ENCODE measurements around the gene L3MBTL3.

L3MBTL3 gene

GRCh38 chr6:130012728-130013127, 5.7 kb upstream of the L3MBTL3 start:
- no peak for FAIRE-seq
- TF ChIP-seq POLR2A (IDR thresholded peaks at IDR 0.05; ENCODE audit: low read depth, low read length) = no peak
- no peak for DNase-seq (ENCODE audit: insufficient read length, low spot score)

- DNase-seq (ENCODE audit: insufficient read length, low spot score) (no peak), FAIRE-seq (no peak)
- TF ChIP-seq POLR2A (IDR thresholded peaks at IDR 0.05; ENCODE audit: low read depth, low read length) = no peak
Measured at GRCh38 chr6:130018744-130019325, 454 bp downstream of the L3MBTL3 start.

GRCh38 chr6:130019326-130020072, 1.1 kb downstream of the L3MBTL3 start:
- FAIRE-seq (no peak), DNase-seq (ENCODE audit: insufficient read length, low spot score) (no peak)
- TF ChIP-seq POLR2A (IDR thresholded peaks at IDR 0.05; ENCODE audit: low read depth, low read length) = no peak

GRCh38 chr6:130020073-130020906, 1.9 kb downstream of the L3MBTL3 start:
- DNase-seq (ENCODE audit: insufficient read length, low spot score) = no peak
- TF ChIP-seq POLR2A (IDR thresholded peaks at IDR 0.05; ENCODE audit: low read depth, low read length) = no peak
- no peak for FAIRE-seq

- no peak for DNase-seq (ENCODE audit: insufficient read length, low spot score)
- peak; percentile 96 for FAIRE-seq
- TF ChIP-seq POLR2A (IDR thresholded peaks at IDR 0.05; ENCODE audit: low read depth, low read length) = no peak
Measured at GRCh38 chr6:130020907-130021629, 2.7 kb downstream of the L3MBTL3 start.

DNA sequence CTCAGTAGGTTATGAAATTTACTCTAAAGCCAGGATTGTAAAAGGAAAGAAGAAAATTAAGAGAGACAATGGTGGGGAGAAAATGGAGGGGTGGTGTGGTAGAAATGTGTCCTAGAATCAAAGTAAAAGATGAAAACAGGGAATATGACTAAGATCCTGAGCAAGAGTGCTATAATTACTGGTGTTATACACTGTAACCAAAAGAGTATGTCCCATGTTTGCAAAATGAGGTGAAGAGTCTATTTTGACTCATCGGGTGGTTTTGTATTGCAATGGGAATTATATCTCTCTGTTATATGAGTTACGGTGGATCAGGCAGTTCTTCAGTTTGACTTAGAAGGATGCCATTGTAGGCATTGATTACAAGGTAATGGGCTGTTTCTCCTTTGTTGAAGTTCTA, 8.5 kb downstream of the L3MBTL3 start:
- FAIRE-seq (no peak), DNase-seq (ENCODE audit: insufficient read length, low spot score) (no peak)
- no peak for TF ChIP-seq POLR2A (IDR thresholded peaks at IDR 0.05; ENCODE audit: low read depth, low read length)

- DNase-seq (ENCODE audit: insufficient read length, low spot score) = no peak
- TF ChIP-seq POLR2A (IDR thresholded peaks at IDR 0.05; ENCODE audit: low read depth, low read length) = no peak
- FAIRE-seq = no peak
Measured at GRCh38 chr6:130027948-130028347, 9.6 kb downstream of the L3MBTL3 start.

DNA sequence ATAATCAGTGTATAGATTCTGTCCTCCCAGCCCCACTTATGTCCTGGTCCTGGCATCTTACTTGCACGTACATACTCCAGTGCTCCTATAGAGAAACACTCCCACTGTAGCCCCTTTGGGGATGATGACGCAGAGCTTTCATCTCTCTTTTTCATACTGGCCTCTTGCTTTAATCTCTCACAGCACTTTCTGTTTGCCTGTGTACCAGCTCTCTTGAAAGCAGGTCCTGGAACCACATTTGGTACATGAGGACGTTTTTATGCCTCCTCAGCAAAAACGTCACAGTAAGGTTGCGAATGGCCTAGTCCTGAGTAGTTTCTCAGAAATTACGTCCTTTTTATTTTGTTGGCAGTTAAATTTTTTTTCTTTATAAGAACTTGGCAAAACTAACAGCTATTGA, 10.8 kb downstream of the L3MBTL3 start:
- no peak for DNase-seq (ENCODE audit: insufficient read length, low spot score)
- no peak for FAIRE-seq
- no peak for TF ChIP-seq POLR2A (IDR thresholded peaks at IDR 0.05; ENCODE audit: low read depth, low read length)

DNA sequence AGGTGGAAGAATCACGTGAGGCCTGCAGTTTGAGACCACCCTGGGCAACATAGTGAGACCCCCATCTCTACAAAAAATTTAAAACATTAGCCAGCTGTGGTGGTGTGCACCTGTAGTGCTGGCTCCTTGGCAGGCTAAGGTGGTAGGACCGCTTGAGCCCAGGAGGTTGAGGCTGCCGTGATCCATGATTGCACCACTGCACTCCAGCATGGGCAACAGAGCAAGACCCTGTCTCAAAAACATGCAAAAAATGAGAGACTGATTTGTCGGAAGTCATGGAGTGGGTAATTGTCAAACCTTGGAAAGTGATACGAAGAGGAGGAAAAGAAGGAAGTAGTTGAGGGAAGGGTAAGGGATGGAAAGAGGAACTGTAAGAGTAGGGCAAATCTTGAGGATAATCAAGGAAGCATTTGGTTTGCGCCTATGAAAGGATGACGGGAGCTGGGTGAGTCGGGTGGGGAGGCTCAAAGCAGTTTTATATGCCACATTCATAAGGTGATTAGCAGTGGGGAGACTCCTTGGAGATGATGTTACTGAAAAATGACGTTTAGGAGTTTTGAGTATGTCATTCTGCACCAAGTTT, 14.5 kb downstream of the L3MBTL3 start:
- no peak for TF ChIP-seq POLR2A (IDR thresholded peaks at IDR 0.05; ENCODE audit: low read depth, low read length)
- no peak for DNase-seq (ENCODE audit: insufficient read length, low spot score)
- no peak for FAIRE-seq

DNA sequence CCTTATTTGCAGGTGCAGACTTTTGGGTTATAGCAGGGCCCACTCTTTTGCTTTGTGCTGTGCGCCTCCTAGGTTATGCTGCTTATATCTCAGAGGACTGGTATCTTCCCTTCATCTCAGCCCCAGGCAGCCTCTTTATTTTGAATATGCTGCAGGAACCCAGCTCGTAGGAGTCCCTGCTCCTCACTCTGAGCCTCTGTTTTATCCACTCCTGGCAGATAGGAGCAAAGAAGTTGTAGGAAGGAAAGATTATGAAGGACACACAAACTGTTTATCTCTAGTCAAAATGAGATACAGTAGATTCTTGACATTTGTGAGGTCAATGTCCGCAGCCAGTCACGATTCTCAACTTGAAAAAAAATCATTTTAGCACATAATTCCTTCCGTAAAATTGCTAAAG, 15.6 kb downstream of the L3MBTL3 start:
- FAIRE-seq (no peak), DNase-seq (ENCODE audit: insufficient read length, low spot score) (no peak)
- no peak for TF ChIP-seq POLR2A (IDR thresholded peaks at IDR 0.05; ENCODE audit: low read depth, low read length)

DNA sequence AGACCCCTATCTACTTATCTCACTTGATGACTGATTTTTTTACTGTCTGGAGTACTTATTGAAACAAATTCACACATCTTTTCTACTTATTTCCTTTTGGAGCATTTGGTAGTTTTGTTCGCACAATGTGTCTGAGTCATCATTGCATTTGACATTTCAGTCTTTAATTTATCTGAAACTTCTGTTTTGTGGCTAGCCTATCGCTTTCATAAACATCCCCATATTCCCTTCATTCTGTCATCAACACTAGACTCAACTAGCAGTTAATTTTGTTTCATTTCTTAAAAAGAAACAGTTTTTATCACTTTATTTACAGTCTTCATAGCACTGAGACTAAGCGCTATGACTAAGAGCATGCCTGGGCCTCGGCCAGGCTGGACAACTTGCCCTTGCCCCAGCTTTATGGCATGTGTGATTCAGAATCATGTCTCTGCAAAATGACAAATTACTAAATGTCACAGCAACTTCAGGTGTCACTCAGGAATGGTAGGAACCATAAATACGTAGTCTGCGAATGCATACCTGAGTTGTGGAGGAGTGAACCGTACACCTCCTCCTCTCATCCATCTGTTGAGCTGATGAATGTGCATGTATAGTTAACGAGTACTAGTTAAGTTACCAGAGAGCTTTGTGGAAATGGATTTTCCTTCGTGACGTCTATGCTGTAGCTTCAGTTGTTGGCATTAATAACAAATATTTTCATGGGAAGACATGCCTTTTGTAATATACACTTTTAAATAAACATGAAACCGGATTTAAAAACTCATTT, 16.2 kb downstream of the L3MBTL3 start:
- no peak for DNase-seq (ENCODE audit: insufficient read length, low spot score)
- peak; percentile 20 for FAIRE-seq
- TF ChIP-seq POLR2A (IDR thresholded peaks at IDR 0.05; ENCODE audit: low read depth, low read length) = no peak

DNA sequence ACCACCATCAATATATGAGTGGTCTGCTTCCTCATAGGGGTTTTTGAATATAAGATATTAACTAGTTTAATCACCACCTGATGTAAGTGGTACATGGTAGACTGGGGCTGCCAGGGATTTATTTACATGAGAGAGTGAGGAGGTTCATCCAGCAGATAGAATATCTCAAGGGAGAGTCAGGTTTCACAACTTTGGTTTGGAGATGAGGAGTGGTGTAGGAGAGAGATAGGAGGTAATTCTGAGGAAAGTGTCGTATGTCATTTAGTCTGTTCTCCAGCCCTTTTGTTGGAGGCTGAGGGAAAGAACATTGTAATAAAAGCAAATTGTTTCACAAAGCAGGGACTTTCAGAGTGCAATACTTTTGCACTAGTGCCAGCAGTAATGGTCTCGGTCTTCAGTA, 16.8 kb downstream of the L3MBTL3 start:
- FAIRE-seq (no peak), DNase-seq (ENCODE audit: insufficient read length, low spot score) (no peak)
- TF ChIP-seq POLR2A (IDR thresholded peaks at IDR 0.05; ENCODE audit: low read depth, low read length) = no peak

Data from H54 (cell line).